G401 (cell line): ENCODE data around the gene GPSM1. TPM values are rescaled to one million over a fixed set of nuclear protein-coding genes. Genes with fewer than 3 reads are reported as not detected.
A peak's percentile ranks its signal among the peaks of the same experiment; 100 is the strongest.
"Not testable (repeated sequence)": the region's sequence is repeated elsewhere in the genome, so short reads cannot be mapped to it uniquely, and the experiment has no call there.

Experiments used
- DNase-seq: peaks from one replicate; pipeline ENCODE4 v3.0.0-alpha.2; 2015; ENCODE audit warnings: low spot score
- in situ Hi-C: cut with HindIII; loops from 2 replicates; pipeline ENCODE4 v1.10.0; 2016; ENCODE audit warnings: low sequenced_read_pairs, mixed read lengths
- total RNA-seq: library from RNA; depleted of rRNA; stranded (reverse); fragments of >200 nt; shearing (Covaris generic); gene quantifications from 2 replicates; pipeline ENCODE4 v1.2.3, GENCODE V29; 2014

Gene GPSM1
- total RNA-seq, 1 experiment from 2014 or later, result 49.1 TPM

DNA sequence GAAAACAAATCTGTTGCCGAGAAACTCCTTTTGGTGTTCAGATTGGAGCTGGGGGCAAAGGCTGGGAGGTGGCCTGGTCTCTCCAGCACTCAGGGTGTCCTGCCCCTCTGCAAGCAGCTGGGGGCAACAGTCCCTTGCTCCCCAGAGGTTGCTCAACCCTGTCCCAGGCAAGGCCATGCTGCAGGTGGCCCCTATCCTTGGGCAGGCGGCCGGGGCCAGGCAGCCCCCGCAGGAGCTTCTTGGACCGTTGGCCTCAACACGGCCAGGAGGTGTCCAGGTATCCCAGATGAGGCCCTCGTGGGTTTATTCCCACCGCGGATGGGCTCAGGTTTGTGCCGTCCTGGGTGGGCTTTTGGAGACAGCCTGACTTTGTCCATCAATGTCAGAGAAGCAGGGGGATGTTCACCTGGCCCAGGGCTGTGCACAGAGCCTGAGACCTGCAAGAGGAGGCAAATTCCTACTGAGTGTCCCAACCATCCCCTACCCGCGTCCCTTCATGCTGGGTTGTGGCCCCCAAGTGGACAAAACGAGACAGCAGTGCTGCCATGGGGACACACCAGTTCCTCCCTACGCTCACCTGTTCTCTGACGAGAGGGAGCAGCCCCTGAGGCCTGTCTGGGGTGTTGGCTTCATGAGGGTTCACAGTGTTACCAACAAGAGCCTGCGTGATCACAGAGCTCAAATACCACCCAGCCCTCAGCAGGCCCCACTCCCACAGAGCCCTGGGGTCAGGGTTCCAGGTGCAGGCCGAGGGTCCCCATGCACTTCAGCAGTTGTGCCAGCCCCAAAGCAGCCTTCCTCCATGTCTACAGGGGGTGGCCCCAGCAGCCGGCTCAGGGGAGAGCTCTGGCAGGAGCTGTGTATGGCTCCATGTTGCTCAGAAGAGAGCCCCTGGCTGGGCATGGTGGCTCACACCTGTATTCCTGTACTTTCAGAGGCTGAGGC is 14.0 kb upstream of the GPSM1 start:
- in situ Hi-C loops, result no loop called here
- no peak for DNase-seq

- in situ Hi-C loops, result no loop called here
- DNase-seq, result no peak
Observed at GRCh38 chr9:136314056-136314416, 13.3 kb upstream of the GPSM1 start.

DNA sequence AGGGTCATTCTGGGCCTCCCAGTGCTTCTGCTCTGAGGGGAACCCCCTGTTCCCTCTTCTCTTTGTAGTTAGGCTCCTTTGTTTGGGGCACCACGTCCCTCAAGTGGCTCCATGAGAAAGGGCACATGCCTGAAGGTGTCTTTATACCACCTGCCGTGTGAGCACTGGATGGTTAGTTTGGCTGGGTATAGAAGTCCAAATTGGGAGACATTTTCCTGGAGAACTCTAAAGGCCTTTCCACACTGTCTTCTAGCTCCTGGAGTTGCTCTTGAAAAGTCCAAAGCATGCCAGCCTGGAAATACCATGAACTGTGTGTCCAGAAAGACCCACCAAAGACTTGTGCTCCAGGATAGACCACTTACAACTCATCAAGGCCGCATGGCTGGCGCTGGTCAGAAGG is 12.4 kb upstream of the GPSM1 start:
- DNase-seq, result no peak
- in situ Hi-C loops, result no loop called here

DNA sequence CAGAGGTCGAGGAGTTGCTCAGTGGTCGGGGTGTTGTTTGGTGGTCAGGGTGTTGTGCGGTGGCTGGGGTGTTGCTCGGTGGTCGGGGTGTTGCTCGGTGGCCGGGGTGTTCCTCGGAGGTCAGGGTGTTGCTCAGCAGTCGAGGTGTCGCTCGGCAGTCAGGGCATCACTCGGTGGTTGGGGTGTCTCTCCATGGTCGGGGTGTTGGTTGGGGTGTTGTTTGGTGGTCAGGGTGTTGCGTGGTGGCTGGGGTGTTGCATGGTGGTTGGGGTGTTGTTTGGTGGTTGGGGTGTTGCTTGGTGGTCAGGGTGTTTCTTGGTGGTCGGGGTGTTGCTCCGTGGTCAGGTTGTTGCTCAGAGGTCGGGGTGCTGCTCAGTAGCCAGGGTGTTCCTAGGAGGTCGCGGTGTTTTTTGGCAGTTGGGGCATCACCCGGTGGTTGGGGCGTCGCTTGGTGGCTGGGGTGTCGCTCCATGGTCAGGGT is 11.0 kb upstream of the GPSM1 start:
- no peak for DNase-seq
- in situ Hi-C loops, result no loop called here

- no peak for DNase-seq
- in situ Hi-C loops, result no loop called here
Observed at GRCh38 chr9:136316896-136317676, 10.3 kb upstream of the GPSM1 start.

GRCh38 chr9:136317695-136318094 is 9.6 kb upstream of the GPSM1 start:
- DNase-seq, result no peak
- in situ Hi-C loops, result no loop called here

GRCh38 chr9:136318111-136318775 is 9.1 kb upstream of the GPSM1 start:
- in situ Hi-C loops, result no loop called here
- DNase-seq, result no peak

DNA sequence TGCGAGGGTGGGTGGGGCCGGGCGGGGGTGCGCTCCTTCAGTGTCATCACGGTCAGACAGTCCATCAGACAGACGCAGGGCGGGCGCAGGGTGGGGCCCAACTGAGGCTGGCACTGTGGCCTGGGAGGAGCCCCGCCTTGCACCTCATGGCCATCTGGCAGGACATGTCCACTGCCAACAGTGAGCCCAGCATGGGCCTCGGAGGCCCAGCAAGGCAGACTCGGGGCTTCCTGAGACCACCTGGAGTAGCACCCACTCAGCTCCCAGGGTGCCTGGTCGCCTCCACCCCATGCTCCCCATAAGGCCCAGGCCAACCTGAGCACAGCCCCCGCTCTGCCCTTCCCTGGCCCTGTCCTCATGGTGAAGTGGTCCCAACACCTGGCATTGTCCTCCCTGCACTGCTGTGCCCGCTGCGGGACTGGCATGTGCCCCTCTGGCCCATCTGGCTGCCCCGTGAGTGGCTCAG is 8.5 kb upstream of the GPSM1 start:
- DNase-seq, result no peak
- in situ Hi-C loops, result no loop called here

DNA sequence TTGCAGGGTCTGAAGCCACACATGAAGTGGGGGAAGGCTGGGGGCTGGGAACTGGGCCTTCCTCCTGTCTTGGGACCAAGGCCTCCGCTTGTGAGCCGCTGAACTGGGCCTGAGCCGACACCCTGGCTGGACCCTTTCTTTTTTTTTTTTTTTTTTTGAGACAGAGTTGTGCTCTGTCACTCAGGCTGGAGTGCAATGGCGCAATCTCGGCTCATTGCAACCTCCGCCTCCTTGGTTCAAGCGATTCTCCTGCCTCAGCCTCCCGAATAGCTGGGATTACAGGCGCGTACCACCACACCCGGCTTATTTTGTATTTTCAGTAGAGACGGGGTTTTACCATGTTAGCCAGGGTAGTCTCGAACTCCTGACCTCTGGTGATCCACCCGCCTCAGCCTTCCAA is 8.1 kb upstream of the GPSM1 start:
- DNase-seq, in situ Hi-C loops: not testable (repeated sequence)

GRCh38 chr9:136319955-136320354 is 7.4 kb upstream of the GPSM1 start:
- DNase-seq, in situ Hi-C loops: not testable (repeated sequence)

- in situ Hi-C loops, DNase-seq: not testable (repeated sequence)
Observed at GRCh38 chr9:136320972-136321371, 6.4 kb upstream of the GPSM1 start.

DNA sequence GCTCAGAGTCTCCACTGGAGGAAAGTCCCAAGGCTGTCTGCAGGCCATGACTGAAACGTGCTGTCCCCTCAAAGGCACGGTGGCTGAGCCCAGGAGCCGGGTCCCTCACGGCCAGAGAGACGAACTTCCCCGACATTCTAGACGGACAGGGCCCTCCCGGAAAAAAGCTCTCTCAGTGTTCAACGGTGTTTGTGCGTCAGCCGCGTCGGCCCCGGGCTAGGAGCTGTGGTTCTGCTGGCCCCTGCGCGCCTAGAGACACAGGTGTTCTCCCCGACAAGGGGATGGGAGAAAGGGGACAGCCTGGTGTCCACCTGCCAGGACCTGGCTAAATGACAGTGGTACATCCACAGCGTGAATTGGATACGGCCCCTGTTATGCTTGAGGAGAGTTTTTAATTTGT is 5.8 kb upstream of the GPSM1 start:
- no peak for DNase-seq
- in situ Hi-C loops, result no loop called here

- no peak for DNase-seq
- in situ Hi-C loops, result no loop called here
Observed at GRCh38 chr9:136322756-136323330, 4.5 kb upstream of the GPSM1 start.

GRCh38 chr9:136323371-136323789 is 4.0 kb upstream of the GPSM1 start:
- in situ Hi-C loops, result no loop called here

DNA sequence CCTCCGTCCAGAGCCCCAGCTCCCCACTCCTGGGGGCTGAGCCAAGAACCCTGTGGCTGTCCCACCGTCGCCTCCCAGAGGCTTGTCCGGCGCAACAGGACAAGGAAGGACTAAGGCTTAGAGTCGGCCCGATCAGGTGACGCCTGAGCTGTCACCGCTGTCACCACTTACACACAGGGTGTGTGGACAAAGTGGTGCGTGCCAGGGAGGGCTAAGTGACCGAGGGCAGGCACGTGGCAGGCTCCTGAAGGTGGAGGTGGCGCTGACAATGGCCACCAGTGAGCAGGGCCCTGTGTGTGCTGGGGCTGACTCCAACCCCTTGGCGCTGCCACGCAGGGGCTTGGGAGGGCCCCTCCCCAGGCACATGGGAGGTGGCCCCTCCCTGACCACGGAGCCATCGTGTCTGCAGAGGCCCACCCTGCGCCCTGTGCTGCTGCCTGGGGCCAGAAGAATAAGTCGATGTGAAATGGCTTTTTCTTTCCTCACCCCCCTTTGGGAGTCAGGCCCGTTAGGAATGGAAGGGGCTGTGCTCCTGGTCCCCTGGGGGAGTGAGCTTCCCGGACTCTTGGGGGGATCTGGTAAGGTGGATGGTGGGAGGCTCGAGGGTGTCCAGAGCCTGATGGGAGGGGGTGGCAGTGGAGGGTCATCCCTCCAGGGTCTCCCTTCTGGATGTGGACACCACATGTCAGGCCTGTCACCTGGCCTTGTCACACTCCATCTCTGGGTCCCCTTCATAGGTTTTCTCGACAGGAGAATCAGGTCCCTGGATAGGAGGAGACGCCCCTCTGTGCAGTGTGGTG is 2.6 kb upstream of the GPSM1 start:
- in situ Hi-C loops, result no loop called here
- DNase-seq, result no peak

More at GRCh38 chr9:136323371-136323789, 4.0 kb upstream of the GPSM1 start:
- DNase-seq, result peak; percentile 54

GRCh38 chr9:136325358-136325757 is 2.0 kb upstream of the GPSM1 start:
- in situ Hi-C loops, result no loop called here
- no peak for DNase-seq

GRCh38 chr9:136326061-136326760 is 1.1 kb upstream of the GPSM1 start:
- in situ Hi-C loops, result no loop called here
- DNase-seq, result peak; percentile 81

GRCh38 chr9:136326761-136327303 is 507 bp upstream of the GPSM1 start:
- DNase-seq, result no peak
- in situ Hi-C loops, result no loop called here
